Liver (tissue), 9 donors: ENCODE data around the gene DBN1. TPM values are rescaled to one million over a fixed set of nuclear protein-coding genes. Genes with fewer than 3 reads are reported as not detected.

Source experiments
- DNase-seq: peaks from one replicate; pipeline ENCODE4 v3.0.0-alpha.2; 2017; ENCODE audit warnings: low spot score
- H3K27ac ChIP-seq, 2 donors: one replicate each; pipeline ENCODE4 v1.7.0; 2013; ENCODE audit warnings: inconsistent platforms in 2 of 2, low read length in 2 of 2, control low read depth in 1 of 2, low read depth in 1 of 2, mild to moderate bottlenecking in 1 of 2
- H3K27me3 ChIP-seq, 4 donors: one replicate each; pipeline versions ENCODE4 v1.6.1 to v1.7.0; 2013; ENCODE audit warnings: low read length in 3 of 4, inconsistent platforms in 1 of 4, mild to moderate bottlenecking in 1 of 4, moderate library complexity in 1 of 4; ENCODE audit not compliant: control insufficient read depth in 4 of 4, insufficient read depth in 4 of 4
- H3K36me3 ChIP-seq, 4 donors: one replicate each; pipeline versions ENCODE4 v1.6.1 to v1.7.0; 2013; ENCODE audit warnings: low read length in 3 of 4, mild to moderate bottlenecking in 3 of 4, low read depth in 1 of 4, moderate library complexity in 1 of 4; ENCODE audit not compliant: control insufficient read depth in 4 of 4, insufficient read depth in 3 of 4
- H3K4me1 ChIP-seq, 4 donors: one replicate each; pipeline versions ENCODE4 v1.6.1 to v1.7.0; 2013; ENCODE audit warnings: low read length in 3 of 4, mild to moderate bottlenecking in 3 of 4, moderate library complexity in 1 of 4; ENCODE audit not compliant: control insufficient read depth in 4 of 4, insufficient read depth in 4 of 4
- H3K4me3 ChIP-seq, 3 donors: one replicate each; pipeline versions ENCODE4 v1.6.1 to v1.7.0; 2013; ENCODE audit warnings: low read length in 3 of 3, control low read depth in 1 of 3, low read depth in 1 of 3, mild to moderate bottlenecking in 1 of 3
- H3K9ac ChIP-seq, 2 donors: one replicate each; pipeline ENCODE4 v1.7.0; 2013; ENCODE audit warnings: low read length in 2 of 2, mild to moderate bottlenecking in 2 of 2, moderate library complexity in 2 of 2, control low read depth in 1 of 2, low read depth in 1 of 2
- H3K9me3 ChIP-seq, 4 donors: one replicate each; pipeline versions ENCODE4 v1.6.1 to v1.7.0; 2013; ENCODE audit warnings: low read length in 3 of 4; ENCODE audit not compliant: control insufficient read depth in 4 of 4
- FOXA1 ChIP-seq: IDR thresholded peaks from 2 replicates; pipeline ENCODE4 v1.6.1; 2016; ENCODE audit warnings: antibody characterized with exemption
- GABPA ChIP-seq, 2 donors: IDR thresholded peaks in 1 of 2; conservative IDR thresholded peaks in 1 of 2; 2 replicates each; pipeline ENCODE4 v1.6.1; 2016; ENCODE audit warnings: antibody characterized with exemption in 2 of 2, mild to moderate bottlenecking in 1 of 2, moderate library complexity in 1 of 2
- HNF4A ChIP-seq, 2 donors: conservative IDR thresholded peaks; 2 replicates each; pipeline ENCODE4 v1.6.1; 2016; ENCODE audit warnings: antibody characterized with exemption in 2 of 2, mild to moderate bottlenecking in 2 of 2
- HNF4G ChIP-seq: IDR thresholded peaks from 2 replicates; pipeline ENCODE4 v1.6.1; 2016; ENCODE audit warnings: antibody characterized with exemption
- JUND ChIP-seq, 2 donors: IDR thresholded peaks; 2 replicates each; pipeline ENCODE4 v1.6.1; 2016; ENCODE audit warnings: antibody characterized with exemption in 2 of 2
- MAX ChIP-seq: IDR thresholded peaks from 2 replicates; pipeline ENCODE4 v1.6.1; 2016; ENCODE audit warnings: antibody characterized with exemption
- RAD21 ChIP-seq, 2 donors: IDR thresholded peaks; 2 replicates each; pipeline ENCODE4 v1.6.1; 2016; ENCODE audit warnings: antibody characterized with exemption in 2 of 2, mild to moderate bottlenecking in 2 of 2
- RXRA ChIP-seq, 2 donors: IDR thresholded peaks; 2 replicates each; pipeline ENCODE4 v1.6.1; 2017 to 2018; ENCODE audit warnings: antibody characterized with exemption in 2 of 2, mild to moderate bottlenecking in 1 of 2
- SP1 ChIP-seq: IDR thresholded peaks from 2 replicates; pipeline ENCODE4 v1.6.1; 2018; ENCODE audit warnings: antibody characterized with exemption, mild to moderate bottlenecking
- TAF1 ChIP-seq: conservative IDR thresholded peaks from 2 replicates; pipeline ENCODE4 v1.6.1; 2016; ENCODE audit warnings: antibody characterized with exemption, mild to moderate bottlenecking
- WGBS: extraction: QIAGEN DNeasy Blood & Tissue Kit; methylation state at CpG from one replicate; pipeline ENCODE4 v1.1.7; 2013; 5-methylcytosine and 5-hydroxymethylcytosine counted together
- polyA plus RNA-seq, 2 donors: library from polyadenylated mRNA; stranded (reverse) in 1 of 2; unstranded in 1 of 2; fragments of 200-250 nt in 1 of 2; fragments of >200 nt in 1 of 2; fragmentation: Nextera tagmentation in 1 of 2; extraction: Ambion mirVana in 1 of 2; gene quantifications; one replicate each; pipeline versions ENCODE4 v1.2.1 to v1.2.3, GENCODE V29; 2013 to 2015
- total RNA-seq, 2 donors: library from RNA; depleted of rRNA; stranded (reverse); fragments of >200 nt; gene quantifications; one replicate each; pipeline ENCODE4 v1.2.3, GENCODE V29; 2014
- TF ChIP-seq, protein P1 (sequence below): IDR thresholded peaks from 2 replicates; pipeline ENCODE4 v1.6.1; 2016; ENCODE audit warnings: antibody characterized with exemption, mild to moderate bottlenecking
- TF ChIP-seq, protein P2 (sequence below): IDR thresholded peaks from 2 replicates; pipeline ENCODE4 v1.6.1; 2016; ENCODE audit warnings: antibody characterized with exemption
- TF ChIP-seq, protein P3 (sequence below): fragments of 150-350 bp; IDR thresholded peaks from 2 replicates; pipeline ENCODE4 v1.5.1; 2017; ENCODE audit warnings: improper control_type of control experiment, low read depth, low read length; ENCODE audit not compliant: missing input control
- donor health status: healthy.
- donor health status: healthy.
- donor health status: healthy.
- donor health status: healthy.
- donor health status: healthy.

DBN1 gene
- total and polyA plus RNA-seq, 4 donors, result 1.5 to 4.9 (median 2.0) TPM

- peaks cover 3 to 28% (median 15%) of the 10 kb centered on the region in 4 donors for H3K4me1 ChIP-seq
- no peaks in the 10 kb centered on the region for H3K27me3 ChIP-seq
- H3K9ac ChIP-seq, result no peak overlapping the region
- TF ChIP-seq SP1 (no peak), HNF4G (no peak), GABPA (IDR thresholded peaks at IDR 0.05 in 1 of 2, conservative IDR thresholded peaks at IDR 0.05 in 1 of 2) (no peak), JUND (IDR thresholded peaks at IDR 0.05) (no peak), RAD21 (IDR thresholded peaks at IDR 0.05) (no peak), HNF4A (conservative IDR thresholded peaks at IDR 0.05) (no peak), MAX (no peak), FOXA1 (no peak), TAF1 (no peak), RXRA (IDR thresholded peaks at IDR 0.05) (no peak)
- TF ChIP-seq, protein P1, sequence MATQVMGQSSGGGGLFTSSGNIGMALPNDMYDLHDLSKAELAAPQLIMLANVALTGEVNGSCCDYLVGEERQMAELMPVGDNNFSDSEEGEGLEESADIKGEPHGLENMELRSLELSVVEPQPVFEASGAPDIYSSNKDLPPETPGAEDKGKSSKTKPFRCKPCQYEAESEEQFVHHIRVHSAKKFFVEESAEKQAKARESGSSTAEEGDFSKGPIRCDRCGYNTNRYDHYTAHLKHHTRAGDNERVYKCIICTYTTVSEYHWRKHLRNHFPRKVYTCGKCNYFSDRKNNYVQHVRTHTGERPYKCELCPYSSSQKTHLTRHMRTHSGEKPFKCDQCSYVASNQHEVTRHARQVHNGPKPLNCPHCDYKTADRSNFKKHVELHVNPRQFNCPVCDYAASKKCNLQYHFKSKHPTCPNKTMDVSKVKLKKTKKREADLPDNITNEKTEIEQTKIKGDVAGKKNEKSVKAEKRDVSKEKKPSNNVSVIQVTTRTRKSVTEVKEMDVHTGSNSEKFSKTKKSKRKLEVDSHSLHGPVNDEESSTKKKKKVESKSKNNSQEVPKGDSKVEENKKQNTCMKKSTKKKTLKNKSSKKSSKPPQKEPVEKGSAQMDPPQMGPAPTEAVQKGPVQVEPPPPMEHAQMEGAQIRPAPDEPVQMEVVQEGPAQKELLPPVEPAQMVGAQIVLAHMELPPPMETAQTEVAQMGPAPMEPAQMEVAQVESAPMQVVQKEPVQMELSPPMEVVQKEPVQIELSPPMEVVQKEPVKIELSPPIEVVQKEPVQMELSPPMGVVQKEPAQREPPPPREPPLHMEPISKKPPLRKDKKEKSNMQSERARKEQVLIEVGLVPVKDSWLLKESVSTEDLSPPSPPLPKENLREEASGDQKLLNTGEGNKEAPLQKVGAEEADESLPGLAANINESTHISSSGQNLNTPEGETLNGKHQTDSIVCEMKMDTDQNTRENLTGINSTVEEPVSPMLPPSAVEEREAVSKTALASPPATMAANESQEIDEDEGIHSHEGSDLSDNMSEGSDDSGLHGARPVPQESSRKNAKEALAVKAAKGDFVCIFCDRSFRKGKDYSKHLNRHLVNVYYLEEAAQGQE, result no peak
- TF ChIP-seq, protein P2, sequence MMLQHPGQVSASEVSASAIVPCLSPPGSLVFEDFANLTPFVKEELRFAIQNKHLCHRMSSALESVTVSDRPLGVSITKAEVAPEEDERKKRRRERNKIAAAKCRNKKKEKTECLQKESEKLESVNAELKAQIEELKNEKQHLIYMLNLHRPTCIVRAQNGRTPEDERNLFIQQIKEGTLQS, result no peak
- TF ChIP-seq, protein P3, sequence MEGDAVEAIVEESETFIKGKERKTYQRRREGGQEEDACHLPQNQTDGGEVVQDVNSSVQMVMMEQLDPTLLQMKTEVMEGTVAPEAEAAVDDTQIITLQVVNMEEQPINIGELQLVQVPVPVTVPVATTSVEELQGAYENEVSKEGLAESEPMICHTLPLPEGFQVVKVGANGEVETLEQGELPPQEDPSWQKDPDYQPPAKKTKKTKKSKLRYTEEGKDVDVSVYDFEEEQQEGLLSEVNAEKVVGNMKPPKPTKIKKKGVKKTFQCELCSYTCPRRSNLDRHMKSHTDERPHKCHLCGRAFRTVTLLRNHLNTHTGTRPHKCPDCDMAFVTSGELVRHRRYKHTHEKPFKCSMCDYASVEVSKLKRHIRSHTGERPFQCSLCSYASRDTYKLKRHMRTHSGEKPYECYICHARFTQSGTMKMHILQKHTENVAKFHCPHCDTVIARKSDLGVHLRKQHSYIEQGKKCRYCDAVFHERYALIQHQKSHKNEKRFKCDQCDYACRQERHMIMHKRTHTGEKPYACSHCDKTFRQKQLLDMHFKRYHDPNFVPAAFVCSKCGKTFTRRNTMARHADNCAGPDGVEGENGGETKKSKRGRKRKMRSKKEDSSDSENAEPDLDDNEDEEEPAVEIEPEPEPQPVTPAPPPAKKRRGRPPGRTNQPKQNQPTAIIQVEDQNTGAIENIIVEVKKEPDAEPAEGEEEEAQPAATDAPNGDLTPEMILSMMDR, result no peak
- H3K27ac ChIP-seq, result no peak overlapping the region
- no peak for DNase-seq
- WGBS, result 91% methylated on average over 17 of the region's 17 CpGs
- H3K36me3 ChIP-seq, result no peaks in the 10 kb centered on the region
- H3K9me3 ChIP-seq, result no peaks in the 10 kb centered on the region
- no peak overlapping the region for H3K4me3 ChIP-seq
These were observed 20.5 kb downstream of the DBN1 start for GRCh38 chr5:177452688-177453638.

DNA sequence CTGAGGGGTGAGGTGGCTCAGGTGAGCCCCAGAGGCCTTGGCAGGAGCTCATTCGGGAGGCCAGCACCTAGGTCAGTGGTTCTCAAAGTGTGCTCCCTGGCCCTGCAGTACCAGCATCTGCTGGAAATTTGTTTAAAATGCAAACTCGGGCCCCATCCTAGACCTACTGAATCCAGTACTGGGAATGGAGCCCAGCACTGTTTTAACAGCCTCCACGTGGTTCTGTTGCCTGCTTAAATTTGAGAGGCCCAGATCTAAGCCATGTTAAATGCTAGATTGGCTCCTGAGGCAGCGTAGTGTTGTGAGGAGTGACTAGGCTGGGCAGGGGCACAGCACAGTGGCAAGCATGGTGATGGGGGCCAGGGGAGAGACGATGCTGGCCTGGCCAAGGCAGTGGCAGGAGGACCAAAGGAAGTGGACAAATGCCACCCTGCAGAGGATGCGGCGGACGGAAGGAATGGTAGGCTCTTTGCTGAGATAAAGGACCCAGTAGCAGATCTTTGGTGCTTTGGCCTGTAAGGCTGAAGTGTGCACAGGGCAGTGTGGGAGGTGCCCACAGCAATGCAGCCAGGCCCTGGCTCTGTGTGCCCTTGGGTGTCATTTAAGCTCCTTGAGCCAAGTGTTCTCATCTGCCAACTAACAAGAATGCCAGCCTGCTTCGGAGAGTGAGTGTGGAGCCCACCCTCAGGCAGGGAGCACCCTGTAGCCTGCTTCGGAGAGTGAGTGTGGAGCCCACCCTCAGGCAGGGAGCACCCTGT is 22.6 kb downstream of the DBN1 start:
- H3K36me3 ChIP-seq, result no peaks in the 10 kb centered on the region
- TF ChIP-seq HNF4A (conservative IDR thresholded peaks at IDR 0.05), result no peak
- TF ChIP-seq, protein P1, result no peak
- no peak overlapping the region for H3K4me3 ChIP-seq
- H3K9me3 ChIP-seq, result no peaks in the 10 kb centered on the region
- no peak for DNase-seq
- H3K27me3 ChIP-seq, result no peaks in the 10 kb centered on the region
- H3K4me1 ChIP-seq, result peaks cover 9 to 35% (median 19%) of the 10 kb centered on the region in 4 donors
- no peak overlapping the region for H3K27ac ChIP-seq
- 90% methylated on average over 10 of the region's 10 CpGs for WGBS
- H3K9ac ChIP-seq, result no peak overlapping the region
